ENCODE results near the gene SCTR. TPM values are rescaled to one million over a fixed set of nuclear protein-coding genes. Genes with fewer than 3 reads are reported as not detected.

The SCTR gene
- total and polyA plus RNA-seq, 2 donors (not counting 1 experiment from before 2014, with no cell fraction given): not detected

DNA sequence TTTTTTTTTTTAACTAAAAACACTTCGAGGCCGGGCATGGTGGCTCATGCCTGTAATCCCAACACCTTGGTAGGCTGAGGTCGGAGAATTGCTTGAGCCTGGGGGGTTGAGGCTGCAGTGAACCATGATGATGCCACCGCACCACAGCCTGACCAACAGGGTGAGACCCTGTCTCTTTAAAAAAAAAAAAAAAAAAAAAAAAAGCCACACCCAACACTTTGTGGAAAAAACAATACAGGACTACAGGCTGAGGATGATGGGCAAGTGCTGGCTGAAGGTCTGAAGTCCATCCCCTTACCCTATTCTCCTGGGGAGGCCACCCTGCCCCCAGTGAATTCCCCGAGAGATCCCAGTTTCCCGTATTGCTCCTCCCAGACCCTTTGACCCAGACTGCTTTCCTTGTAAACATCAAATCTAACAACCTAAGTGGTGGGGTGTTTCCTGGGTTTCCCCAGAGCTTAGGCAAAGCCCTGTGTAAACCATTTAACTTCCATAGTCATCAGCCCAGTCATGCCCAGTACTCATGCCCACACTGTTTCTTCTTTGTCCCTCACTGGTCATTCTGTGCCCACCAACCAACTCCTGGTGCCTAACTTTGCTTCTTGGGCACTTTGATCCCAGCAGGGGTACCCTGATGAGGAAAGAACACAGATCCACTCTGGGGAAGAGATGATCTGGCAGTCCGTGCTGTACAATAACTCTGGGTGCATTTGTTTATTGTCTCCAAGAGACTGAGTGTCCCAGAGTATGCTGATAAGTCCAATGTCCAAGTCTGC lies 98.5 kb downstream of the SCTR start:
- intact Hi-C loops (cut with micrococcal nuclease): no loop called here
- Histone ChIP-seq H4K20me1 (ENCODE audit: control insufficient read depth, insufficient read depth, low read length, poor library complexity, severe bottlenecking) (no peaks in the 10 kb centered on the region), H2AFZ (ENCODE audit: insufficient read depth, low read depth, low read length, poor library complexity, severe bottlenecking) (no peak overlapping the region), H3K27me3 (replicated peaks in 1 of 4; ENCODE audit: control extremely low read depth in 1 of 4, control insufficient read depth in 3 of 4, insufficient read depth in 4 of 4, low read length in 3 of 4) (peaks cover 0 to 61% (median 23%) of the 10 kb centered on the region in 4 experiments), H3K4me1 (ENCODE audit: control insufficient read depth in 2 of 2, insufficient read depth in 2 of 2, low read length in 2 of 2) (peaks cover 3 to 4% of the 10 kb centered on the region in 2 donors), H3K9me3 (ENCODE audit: control extremely low read depth in 1 of 3, control insufficient read depth in 2 of 3, insufficient read depth in 1 of 3, low read length in 2 of 3) (peaks cover 0 to 7% (median 3%) of the 10 kb centered on the region in 3 donors), H3K9ac (ENCODE audit: low read length) (no peak overlapping the region), H3K27ac (ENCODE audit: low read length in 2 of 2) (no peak overlapping the region), H3K79me2 (ENCODE audit: control insufficient read depth, insufficient read depth, low read length) (no peaks in the 10 kb centered on the region), H3K4me2 (replicated peaks; ENCODE audit: low read depth, low read length, poor library complexity, severe bottlenecking) (no peak overlapping the region), H3K36me3 (replicated peaks in 1 of 2; ENCODE audit: control extremely low read depth in 1 of 2, control insufficient read depth in 1 of 2, extremely low read depth in 1 of 2, insufficient read depth in 2 of 2, low read length in 1 of 2) (no peaks in the 10 kb centered on the region), H3K4me3 (ENCODE audit: control extremely low read depth in 1 of 5, extremely low read depth in 1 of 5, insufficient read depth in 1 of 5, low read depth in 2 of 5, low read length in 4 of 5) (no peak overlapping the region)
- ATAC-seq (ENCODE audit: low read depth) (no peak), DNase-seq (no peak)
- H3K4me1 Mint-ChIP-seq: peaks cover 7% of the 10 kb centered on the region
- ChIA-PET CTCF (no interaction called here), POLR2A (no interaction called here)
- 100% methylated on average over 1 of the region's 7 CpGs for WGBS (ENCODE audit: insufficient coverage)
- no peak overlapping the region for H3K4me3 Mint-ChIP-seq
- H3K27ac Mint-ChIP-seq: no peak overlapping the region
- peaks cover 6% of the 10 kb centered on the region for H3K9me3 Mint-ChIP-seq (ENCODE audit: insufficient read depth)
- no peak for TF ChIP-seq EZH2 (IDR thresholded peaks at IDR 0.05; ENCODE audit: borderline replicate concordance, insufficient read depth, low read depth, low read length, poor library complexity, severe bottlenecking)
- TF ChIP-seq, protein P1, sequence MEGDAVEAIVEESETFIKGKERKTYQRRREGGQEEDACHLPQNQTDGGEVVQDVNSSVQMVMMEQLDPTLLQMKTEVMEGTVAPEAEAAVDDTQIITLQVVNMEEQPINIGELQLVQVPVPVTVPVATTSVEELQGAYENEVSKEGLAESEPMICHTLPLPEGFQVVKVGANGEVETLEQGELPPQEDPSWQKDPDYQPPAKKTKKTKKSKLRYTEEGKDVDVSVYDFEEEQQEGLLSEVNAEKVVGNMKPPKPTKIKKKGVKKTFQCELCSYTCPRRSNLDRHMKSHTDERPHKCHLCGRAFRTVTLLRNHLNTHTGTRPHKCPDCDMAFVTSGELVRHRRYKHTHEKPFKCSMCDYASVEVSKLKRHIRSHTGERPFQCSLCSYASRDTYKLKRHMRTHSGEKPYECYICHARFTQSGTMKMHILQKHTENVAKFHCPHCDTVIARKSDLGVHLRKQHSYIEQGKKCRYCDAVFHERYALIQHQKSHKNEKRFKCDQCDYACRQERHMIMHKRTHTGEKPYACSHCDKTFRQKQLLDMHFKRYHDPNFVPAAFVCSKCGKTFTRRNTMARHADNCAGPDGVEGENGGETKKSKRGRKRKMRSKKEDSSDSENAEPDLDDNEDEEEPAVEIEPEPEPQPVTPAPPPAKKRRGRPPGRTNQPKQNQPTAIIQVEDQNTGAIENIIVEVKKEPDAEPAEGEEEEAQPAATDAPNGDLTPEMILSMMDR (IDR thresholded peaks at IDR 0.05): no peak
- H3K27me3 Mint-ChIP-seq: peaks cover 80% of the 10 kb centered on the region

DNA sequence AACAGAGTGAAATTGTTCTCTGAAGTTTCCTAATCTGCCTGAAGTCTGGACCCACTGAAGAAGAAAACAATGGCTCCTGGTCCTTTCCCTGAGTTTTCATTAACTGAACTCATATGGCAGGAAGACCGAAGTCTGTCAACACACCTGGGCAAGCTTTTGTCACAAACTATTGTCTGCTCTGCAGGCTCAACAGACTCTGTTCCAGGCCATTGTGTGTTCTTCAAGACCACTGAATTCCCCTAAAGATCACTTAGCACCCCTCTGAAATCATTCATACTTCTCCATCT lies 99.2 kb downstream of the SCTR start:
- DNase-seq (no peak), ATAC-seq (ENCODE audit: low read depth) (no peak)
- Histone ChIP-seq H3K27ac (ENCODE audit: low read length in 2 of 2) (no peak overlapping the region), H3K36me3 (replicated peaks in 1 of 2; ENCODE audit: control extremely low read depth in 1 of 2, control insufficient read depth in 1 of 2, extremely low read depth in 1 of 2, insufficient read depth in 2 of 2, low read length in 1 of 2) (no peaks in the 10 kb centered on the region), H2AFZ (ENCODE audit: insufficient read depth, low read depth, low read length, poor library complexity, severe bottlenecking) (no peak overlapping the region), H3K4me3 (ENCODE audit: control extremely low read depth in 1 of 5, extremely low read depth in 1 of 5, insufficient read depth in 1 of 5, low read depth in 2 of 5, low read length in 4 of 5) (no peak overlapping the region), H4K20me1 (ENCODE audit: control insufficient read depth, insufficient read depth, low read length, poor library complexity, severe bottlenecking) (no peaks in the 10 kb centered on the region), H3K4me2 (replicated peaks; ENCODE audit: low read depth, low read length, poor library complexity, severe bottlenecking) (no peak overlapping the region), H3K79me2 (ENCODE audit: control insufficient read depth, insufficient read depth, low read length) (no peaks in the 10 kb centered on the region), H3K27me3 (replicated peaks in 1 of 4; ENCODE audit: control extremely low read depth in 1 of 4, control insufficient read depth in 3 of 4, insufficient read depth in 4 of 4, low read length in 3 of 4) (peaks cover 0 to 54% (median 20%) of the 10 kb centered on the region in 4 experiments), H3K4me1 (ENCODE audit: control insufficient read depth in 2 of 2, insufficient read depth in 2 of 2, low read length in 2 of 2) (no peaks in the 10 kb centered on the region), H3K9me3 (ENCODE audit: control extremely low read depth in 1 of 3, control insufficient read depth in 2 of 3, insufficient read depth in 1 of 3, low read length in 2 of 3) (peaks cover 1 to 8% (median 3%) of the 10 kb centered on the region in 3 donors), H3K9ac (ENCODE audit: low read length) (no peak overlapping the region)
- TF ChIP-seq, protein P1 (IDR thresholded peaks at IDR 0.05): no peak
- TF ChIP-seq EZH2 (IDR thresholded peaks at IDR 0.05; ENCODE audit: borderline replicate concordance, insufficient read depth, low read depth, low read length, poor library complexity, severe bottlenecking): no peak
- CTCF ChIA-PET: no interaction called here
- Mint-ChIP-seq H3K27ac (no peak overlapping the region), H3K4me1 (peaks cover 1% of the 10 kb centered on the region), H3K27me3 (peaks cover 79% of the 10 kb centered on the region), H3K4me3 (no peak overlapping the region), H3K9me3 (ENCODE audit: insufficient read depth) (peaks cover 6% of the 10 kb centered on the region)
- WGBS (ENCODE audit: insufficient coverage): 85% methylated on average over 1 of the region's 1 CpG
- POLR2A ChIA-PET: no interaction called here
- intact Hi-C loops (cut with micrococcal nuclease): no loop called here
